ENCODE data around the gene COL1A1. TPM values are rescaled to one million over a fixed set of nuclear protein-coding genes. Genes with fewer than 3 reads are reported as not detected.

The COL1A1 gene
- total and polyA plus RNA-seq, 4 donors: 8.3 to 72.5 (median 35.8) TPM

- Histone ChIP-seq H3K4me1 (ENCODE audit: control insufficient read depth in 4 of 4, insufficient read depth in 4 of 4, low read length in 3 of 4) (peaks cover 0 to 6% (median 0%) of the 10 kb centered on the region in 4 donors), H3K9ac (ENCODE audit: low read depth in 1 of 2, low read length in 2 of 2) (no peak overlapping the region), H3K27me3 (ENCODE audit: control insufficient read depth in 4 of 4, insufficient read depth in 4 of 4, low read length in 3 of 4) (no peaks in the 10 kb centered on the region), H3K27ac (ENCODE audit: low read depth in 1 of 2, low read length in 2 of 2) (no peak overlapping the region), H3K4me3 (ENCODE audit: low read depth in 1 of 3, low read length in 3 of 3) (no peak overlapping the region), H3K36me3 (ENCODE audit: control insufficient read depth in 4 of 4, insufficient read depth in 3 of 4, low read depth in 1 of 4, low read length in 3 of 4) (no peaks in the 10 kb centered on the region), H3K9me3 (ENCODE audit: control insufficient read depth in 4 of 4, low read length in 3 of 4) (no peaks in the 10 kb centered on the region)
- TF ChIP-seq TAF1 (conservative IDR thresholded peaks at IDR 0.05) (no peak), YY1 (IDR thresholded peaks at IDR 0.05) (no peak), SP1 (IDR thresholded peaks at IDR 0.05) (no peak), FOXA2 (IDR thresholded peaks at IDR 0.05) (no peak), ZBTB33 (IDR thresholded peaks at IDR 0.05) (no peak), MAX (IDR thresholded peaks at IDR 0.05) (no peak), NR2F2 (IDR thresholded peaks at IDR 0.05) (no peak), FOXA1 (IDR thresholded peaks at IDR 0.05) (no peak), REST (IDR thresholded peaks at IDR 0.05) (no peak), HNF4G (IDR thresholded peaks at IDR 0.05) (no peak), JUND (IDR thresholded peaks at IDR 0.05) (no peak), RXRA (IDR thresholded peaks at IDR 0.05) (no peak), EGR1 (IDR thresholded peaks at IDR 0.05; ENCODE audit: low read depth in 2 of 2) (no peak), HNF4A (conservative IDR thresholded peaks at IDR 0.05) (no peak), ATF3 (IDR thresholded peaks at IDR 0.05) (no peak), GABPA (IDR thresholded peaks at IDR 0.05 in 1 of 2, conservative IDR thresholded peaks at IDR 0.05 in 1 of 2) (no peak), CTCF (IDR thresholded peaks at IDR 0.05; ENCODE audit: low read depth, low read length, missing input control) (no peak)
- DNase-seq (ENCODE audit: low spot score): no peak
- WGBS: 89% methylated on average over 4 of the region's 4 CpGs
Observed at GRCh38 chr17:50180111-50180510, 21.3 kb downstream of the COL1A1 start.

All from liver (tissue), 9 donors.